H1 (cell line): ENCODE results near the gene POLN. TPM values are rescaled to one million over a fixed set of nuclear protein-coding genes. Genes with fewer than 3 reads are reported as not detected.

Experiments
- CTCF ChIA-PET: fragments of 300-600 bp; sonication (Branson Sonifier 250); formaldehyde crosslinking; loops from one replicate; lab custom pipeline; 2021; ENCODE audit not compliant: partially characterized antibody; lab: Charles Lee
- POLR2A ChIA-PET: fragments of 300-600 bp; sonication (Branson Sonifier 250); formaldehyde crosslinking; loops from one replicate; lab custom pipeline; 2021; ENCODE audit warnings: inconsistent platforms; ENCODE audit not compliant: partially characterized antibody; lab: Charles Lee
- DNase-seq, 2 experiments: peaks; one replicate each; pipeline versions ENCODE4 v3.0.0 to v3.0.0-alpha.2; 2010 to 2022; ENCODE audit warnings: low spot score in 2 of 2, low read depth in 1 of 2, mixed read lengths in 1 of 2
- FAIRE-seq: peaks from 2 replicates; lab custom pipeline; 2011; peaks lifted over from hg19 to GRCh38; lab: Jason Lieb, UNC
- H2AFZ ChIP-seq: 2 replicates; pipeline ENCODE4 v1.8.1; 2012; ENCODE audit warnings: low read length, inconsistent platforms
- H2AK5ac ChIP-seq: 2 replicates; pipeline ENCODE4 v1.6.1; 2013; ENCODE audit warnings: low read depth, low read length
- H2BK120ac ChIP-seq: replicated peaks from 2 replicates; pipeline ENCODE3; 2013; ENCODE audit warnings: low read depth, low read length, inconsistent platforms
- H2BK12ac ChIP-seq: 2 replicates; pipeline ENCODE4 v1.6.1; 2013; ENCODE audit warnings: low read depth, low read length
- H2BK15ac ChIP-seq: 2 replicates; pipeline ENCODE4 v1.6.1; 2013; ENCODE audit warnings: low read length
- H2BK20ac ChIP-seq: 2 replicates; pipeline ENCODE4 v1.6.1; 2013; ENCODE audit warnings: low read length
- H2BK5ac ChIP-seq: 2 replicates; pipeline ENCODE4 v1.6.1; 2013; ENCODE audit warnings: low read depth, low read length
- H3K14ac ChIP-seq: 2 replicates; pipeline ENCODE4 v1.6.1; 2013; ENCODE audit warnings: inconsistent platforms; ENCODE audit not compliant: insufficient read length
- H3K18ac ChIP-seq: 2 replicates; pipeline ENCODE4 v1.6.1; 2013; ENCODE audit warnings: low read length; ENCODE audit errors: extremely low read depth
- H3K23ac ChIP-seq: 2 replicates; pipeline ENCODE4 v1.6.1; 2013; ENCODE audit warnings: inconsistent platforms; ENCODE audit not compliant: insufficient read length
- H3K23me2 ChIP-seq: 2 replicates; pipeline ENCODE4 v1.6.1; 2013; ENCODE audit warnings: low read depth, low read length
- H3K27ac ChIP-seq: 2 replicates; pipeline ENCODE4 v1.6.1; 2011; ENCODE audit warnings: low read depth, low read length, inconsistent platforms
- H3K27me3 ChIP-seq, 4 experiments: replicated peaks in 1 of 4; 1 replicate in 1 of 4; 2 replicates in 3 of 4; pipeline versions ENCODE4 v1.6.1 to v1.8.1; 2011 to 2013; ENCODE audit warnings: low read length in 3 of 4, mild to moderate bottlenecking in 3 of 4, inconsistent platforms in 2 of 4, mixed read lengths in 2 of 4, moderate library complexity in 1 of 4; ENCODE audit not compliant: control insufficient read depth in 3 of 4, insufficient read depth in 3 of 4; ENCODE audit errors: extremely low read depth in 1 of 4
- H3K36me3 ChIP-seq, 4 experiments: 2 replicates each; pipeline versions ENCODE4 v1.6.1 to v1.8.1; 2011 to 2013; ENCODE audit warnings: mild to moderate bottlenecking in 4 of 4, low read length in 3 of 4, moderate library complexity in 2 of 4, control low read depth in 1 of 4, inconsistent platforms in 1 of 4; ENCODE audit not compliant: insufficient read depth in 4 of 4, control insufficient read depth in 2 of 4
- H3K4ac ChIP-seq: replicated peaks from 2 replicates; pipeline ENCODE3; 2013; ENCODE audit warnings: low read length, low read depth, mixed read lengths, inconsistent platforms; ENCODE audit not compliant: insufficient read length
- H3K4me1 ChIP-seq, 4 experiments: replicated peaks in 1 of 4; 1 replicate in 1 of 4; 2 replicates in 3 of 4; pipeline versions ENCODE4 v1.6.1 to v1.8.1; 2011 to 2013; ENCODE audit warnings: low read length in 3 of 4, inconsistent platforms in 2 of 4, mixed read lengths in 1 of 4; ENCODE audit not compliant: insufficient read depth in 4 of 4, control insufficient read depth in 3 of 4
- H3K4me2 ChIP-seq, 2 experiments: 2 replicates each; pipeline versions ENCODE4 v1.6.1 to v1.8.1; 2011 to 2013; ENCODE audit warnings: low read depth in 2 of 2, low read length in 2 of 2, control low read depth in 1 of 2, inconsistent platforms in 1 of 2, mild to moderate bottlenecking in 1 of 2; ENCODE audit not compliant: insufficient read depth in 1 of 2
- H3K4me3 ChIP-seq, 4 experiments: fragments of 200-600, 300-600 bp in 1 of 4; sonication (generic), shearing (Covaris generic), sonication (Bioruptor Twin) in 1 of 4; 2 replicates each; pipeline versions ENCODE4 v1.5.1 to v1.8.1; 2011 to 2016; ENCODE audit warnings: low read length in 4 of 4, low read depth in 3 of 4, control low read depth in 2 of 4, inconsistent platforms in 2 of 4, mild to moderate bottlenecking in 2 of 4, mixed read lengths in 1 of 4, moderate library complexity in 1 of 4; ENCODE audit not compliant: insufficient read depth in 2 of 4; ENCODE audit errors: extremely low read depth in 1 of 4
- H3K56ac ChIP-seq: replicated peaks from 2 replicates; pipeline ENCODE3; 2013; ENCODE audit warnings: low read depth, mild to moderate bottlenecking, mixed read lengths, low read length, inconsistent platforms; ENCODE audit not compliant: insufficient read length
- H3K79me1 ChIP-seq: 2 replicates; pipeline ENCODE4 v1.6.1; 2013; ENCODE audit warnings: low read depth, low read length, control low read depth
- H3K79me2 ChIP-seq, 2 experiments: 2 replicates each; pipeline versions ENCODE4 v1.6.1 to v1.8.1; 2012 to 2013; ENCODE audit warnings: low read length in 2 of 2, mild to moderate bottlenecking in 2 of 2, inconsistent platforms in 1 of 2; ENCODE audit not compliant: insufficient read depth in 2 of 2, control insufficient read depth in 1 of 2
- H3K9ac ChIP-seq, 4 experiments: replicated peaks in 1 of 4; 1 replicate in 1 of 4; 2 replicates in 3 of 4; pipeline versions ENCODE4 v1.6.1 to v1.8.1; 2011 to 2013; ENCODE audit warnings: low read depth in 3 of 4, low read length in 3 of 4, control low read depth in 2 of 4, mild to moderate bottlenecking in 2 of 4, moderate library complexity in 2 of 4, inconsistent platforms in 1 of 4; ENCODE audit errors: extremely low read depth in 1 of 4
- H3K9me3 ChIP-seq, 2 experiments: 2 replicates each; pipeline versions ENCODE4 v1.6.1 to v1.8.1; 2012 to 2013; ENCODE audit warnings: mild to moderate bottlenecking in 2 of 2, moderate library complexity in 2 of 2, control low read depth in 1 of 2, inconsistent platforms in 1 of 2, low read depth in 1 of 2, low read length in 1 of 2, mixed read lengths in 1 of 2; ENCODE audit not compliant: insufficient read depth in 2 of 2
- H4K20me1 ChIP-seq, 2 experiments: replicated peaks in 1 of 2; 2 replicates each; pipeline versions ENCODE3 to v1.8.1; 2011 to 2013; ENCODE audit warnings: inconsistent platforms in 2 of 2, low read length in 2 of 2, mild to moderate bottlenecking in 1 of 2; ENCODE audit not compliant: insufficient read depth in 2 of 2, control insufficient read depth in 1 of 2
- H4K5ac ChIP-seq: 2 replicates; pipeline ENCODE4 v1.6.1; 2013; ENCODE audit warnings: low read length, low read depth, mixed read lengths, inconsistent platforms; ENCODE audit not compliant: insufficient read length
- H4K8ac ChIP-seq: 2 replicates; pipeline ENCODE4 v1.8.0; 2013; ENCODE audit warnings: mild to moderate bottlenecking, moderate library complexity, low read length, inconsistent platforms; ENCODE audit not compliant: insufficient read depth; ENCODE audit errors: extremely low read depth
- H4K91ac ChIP-seq: replicated peaks from 2 replicates; pipeline ENCODE3; 2013; ENCODE audit warnings: low read length, mixed read lengths, inconsistent platforms; ENCODE audit not compliant: insufficient read length
- BCL11A ChIP-seq, 2 experiments: IDR thresholded peaks; one replicate each; pipeline ENCODE4 v1.6.1; 2011; ENCODE audit warnings: low read depth in 2 of 2, low read length in 2 of 2, mild to moderate bottlenecking in 2 of 2
- CTCF ChIP-seq, 3 experiments: IDR thresholded peaks; 1 replicate in 2 of 3; 2 replicates in 1 of 3; pipeline versions ENCODE4 v1.5.1 to v1.6.1; 2011; ENCODE audit warnings: low read length in 3 of 3, mild to moderate bottlenecking in 3 of 3, inconsistent platforms in 2 of 3, low read depth in 1 of 3, moderate library complexity in 1 of 3; ENCODE audit not compliant: insufficient read depth in 1 of 3; ENCODE audit errors: control extremely low read depth in 1 of 3
- GABPA ChIP-seq: IDR thresholded peaks from 2 replicates; pipeline ENCODE4 v1.6.1; 2011; ENCODE audit warnings: mild to moderate bottlenecking, low read length, moderate library complexity, borderline replicate concordance; ENCODE audit not compliant: insufficient read depth
- JUN ChIP-seq: IDR thresholded peaks from 2 replicates; pipeline ENCODE4 v1.6.1; 2011; ENCODE audit warnings: low read depth, mild to moderate bottlenecking, improper control_type of control experiment, low read length
- POLR2AphosphoS5 ChIP-seq: IDR thresholded peaks from 2 replicates; pipeline ENCODE4 v1.6.1; 2011; ENCODE audit warnings: low read depth, low read length
- RNF2 ChIP-seq: fragments of 200-900, 300-1000 bp; sonication (generic); IDR thresholded peaks from 2 replicates; pipeline ENCODE4 v1.7.1; 2016; ENCODE audit warnings: borderline replicate concordance, low read depth, mild to moderate bottlenecking, antibody characterized with exemption, low read length; ENCODE audit not compliant: poor library complexity, severe bottlenecking; ENCODE audit errors: missing control alignments
- SRF ChIP-seq: IDR thresholded peaks from 2 replicates; pipeline ENCODE4 v1.6.1; 2011; ENCODE audit warnings: mild to moderate bottlenecking, low read depth, low read length, moderate library complexity
- WGBS, 2 experiments: shearing (Covaris generic) in 1 of 2; methylation state at CpG; one replicate each; pipeline versions ENCODE4 v1.1.6 to v1.1.7; 2013 to 2015; ENCODE audit warnings: low lambda C conversion rate in 2 of 2, mixed read lengths in 2 of 2, inconsistent platforms in 1 of 2, low coverage in 1 of 2, missing lambda C conversion rate in 1 of 2; ENCODE audit not compliant: insufficient replicate concordance in 2 of 2, insufficient coverage in 1 of 2, insufficient read length in 1 of 2; ENCODE audit errors: extremely low coverage in 1 of 2, missing lambda C conversion rate in 1 of 2; 5-methylcytosine and 5-hydroxymethylcytosine counted together
- polyA plus RNA-seq, 7 experiments: library from polyadenylated mRNA; depleted of rRNA in 3 of 7; stranded (reverse) in 5 of 7; unstranded in 2 of 7; fragments of >200 nt in 5 of 7; fragments of 200-250 nt in 2 of 7; gene quantifications; 1 replicate in 5 of 7; 2 replicates in 1 of 7; 4 replicates in 1 of 7; pipeline versions ENCODE4 v1.2.1 to v1.2.3, GENCODE V29; 2011 to 2013; ENCODE audit warnings: missing spikeins in 2 of 7, mixed read lengths in 2 of 7
- total RNA-seq: library from RNA; stranded (reverse); fragmentation: NEBNext Ultra II Directional; extraction: Animal tissue kit (Norgen Biotek cat#: 25700); gene quantifications from 2 replicates; pipeline ENCODE4 v1.2.1, GENCODE V29; 2021

POLN gene
- total and polyA plus RNA-seq, 2 of the 8 experiments (the other 6 are each of a cell fraction or from before 2014, with no cell fraction given) = 0.98 to 1.5 TPM

GRCh38 chr4:2178986-2179385, 62.9 kb downstream of the POLN start:
- Histone ChIP-seq H3K79me2 (no peaks in the 10 kb centered on the region), H2AFZ (no peak overlapping the region), H3K79me1 (no peaks in the 10 kb centered on the region), H4K8ac (no peak overlapping the region), H4K5ac (no peak overlapping the region), H3K23ac (no peak overlapping the region), H3K36me3 (no peaks in the 10 kb centered on the region), H3K18ac (no peak overlapping the region), H3K27me3 (no peaks in the 10 kb centered on the region), H3K4me3 (no peak overlapping the region), H3K27ac (no peak overlapping the region), H2BK15ac (no peak overlapping the region), H2BK12ac (no peak overlapping the region), H3K9ac (no peak overlapping the region), H2BK5ac (no peak overlapping the region), H4K20me1 (peaks cover 0 to 2% of the 10 kb centered on the region in 2 experiments), H3K4ac (no peak overlapping the region), H4K91ac (no peak overlapping the region), H3K14ac (no peak overlapping the region), H3K9me3 (peaks cover 3 to 4% of the 10 kb centered on the region in 2 experiments; a peak in 2 of 4 replicates), H2BK20ac (no peak overlapping the region), H3K56ac (no peak overlapping the region), H3K4me2 (no peak overlapping the region), H3K23me2 (no peaks in the 10 kb centered on the region), H2BK120ac (no peak overlapping the region), H2AK5ac (no peak overlapping the region), H3K4me1 (no peaks in the 10 kb centered on the region)
- DNase-seq (no peak), FAIRE-seq (no peak)
- POLR2A ChIA-PET = no interaction called here
- TF ChIP-seq CTCF (IDR thresholded peaks at IDR 0.05; ENCODE audit: control extremely low read depth in 1 of 3, insufficient read depth in 1 of 3, low read depth in 1 of 3, low read length in 3 of 3) (no peak), SRF (no peak), POLR2AphosphoS5 (no peak), RNF2 (no peak), GABPA (no peak), JUN (no peak), BCL11A (IDR thresholded peaks at IDR 0.05; ENCODE audit: low read depth in 2 of 2, low read length in 2 of 2) (no peak)
- CTCF ChIA-PET = interaction anchor here (0.9 to 2.0 kb wide), 5 partner anchors 9 to 104 kb away, joined by 3 to 11 read pairs (median 7); no protein-coding TSS in a partner anchor
- WGBS, 2 experiments = 100% methylated on average over 1 of the region's 1 CpG; no CpG with 5 or more reads in 1 of the 2 experiments
